Activated T-helper 1 cell treated with Interleukin-2 at 50 U/mL for 16 hours (primary cell): ENCODE measurements around the gene TMEM244.
"Not testable (repeated sequence)": the region's sequence is repeated elsewhere in the genome, so short reads cannot be mapped to it uniquely, and the experiment has no call there.

Experiments used
- DNase-seq: peaks from one replicate; pipeline ENCODE4 v3.0.0-alpha.2; 2020; ENCODE audit warnings: low read depth

The TMEM244 gene

GRCh38 chr6:129812145-129812777 is 48.9 kb downstream of the TMEM244 start:
- DNase-seq, result no peak

- DNase-seq, result not testable (repeated sequence)
Measured at GRCh38 chr6:129807141-129807540, 54.0 kb downstream of the TMEM244 start.

GRCh38 chr6:129802920-129803319 is 58.2 kb downstream of the TMEM244 start:
- not testable (repeated sequence) for DNase-seq

GRCh38 chr6:129801909-129802308 is 59.2 kb downstream of the TMEM244 start:
- DNase-seq, result no peak

- no peak for DNase-seq
Measured at GRCh38 chr6:129795261-129795660, 65.9 kb downstream of the TMEM244 start.

GRCh38 chr6:129793447-129793846 is 67.7 kb downstream of the TMEM244 start:
- no peak for DNase-seq

GRCh38 chr6:129792049-129792448 is 69.1 kb downstream of the TMEM244 start:
- no peak for DNase-seq

- no peak for DNase-seq
Measured at GRCh38 chr6:129790785-129791184, 70.3 kb downstream of the TMEM244 start.

GRCh38 chr6:129789974-129790373 is 71.1 kb downstream of the TMEM244 start:
- no peak for DNase-seq

- no peak for DNase-seq
Measured at GRCh38 chr6:129787816-129788215, 73.3 kb downstream of the TMEM244 start.

- DNase-seq, result no peak
Measured at GRCh38 chr6:129786548-129786947, 74.6 kb downstream of the TMEM244 start.

GRCh38 chr6:129785756-129786135 is 75.4 kb downstream of the TMEM244 start:
- DNase-seq, result no peak

- DNase-seq, result no peak
Measured at GRCh38 chr6:129785047-129785755, 75.9 kb downstream of the TMEM244 start.
